Globus pallidus (tissue), 1 donor: Measurements from ENCODE around the gene C3orf62.
"Not testable (repeated sequence)": the region's sequence is repeated elsewhere in the genome, so short reads cannot be mapped to it uniquely, and the experiment has no call there.

Experiments used
- DNase-seq: peaks from one replicate; pipeline ENCODE4 v3.0.0-alpha.2; 2015; ENCODE audit warnings: low spot score

Gene C3orf62

GRCh38 chr3:49269443-49270155, 7.4 kb downstream of the C3orf62 start:
- DNase-seq, result no peak

GRCh38 chr3:49266410-49267095, 10.5 kb downstream of the C3orf62 start:
- peak; percentile 23 for DNase-seq

DNA sequence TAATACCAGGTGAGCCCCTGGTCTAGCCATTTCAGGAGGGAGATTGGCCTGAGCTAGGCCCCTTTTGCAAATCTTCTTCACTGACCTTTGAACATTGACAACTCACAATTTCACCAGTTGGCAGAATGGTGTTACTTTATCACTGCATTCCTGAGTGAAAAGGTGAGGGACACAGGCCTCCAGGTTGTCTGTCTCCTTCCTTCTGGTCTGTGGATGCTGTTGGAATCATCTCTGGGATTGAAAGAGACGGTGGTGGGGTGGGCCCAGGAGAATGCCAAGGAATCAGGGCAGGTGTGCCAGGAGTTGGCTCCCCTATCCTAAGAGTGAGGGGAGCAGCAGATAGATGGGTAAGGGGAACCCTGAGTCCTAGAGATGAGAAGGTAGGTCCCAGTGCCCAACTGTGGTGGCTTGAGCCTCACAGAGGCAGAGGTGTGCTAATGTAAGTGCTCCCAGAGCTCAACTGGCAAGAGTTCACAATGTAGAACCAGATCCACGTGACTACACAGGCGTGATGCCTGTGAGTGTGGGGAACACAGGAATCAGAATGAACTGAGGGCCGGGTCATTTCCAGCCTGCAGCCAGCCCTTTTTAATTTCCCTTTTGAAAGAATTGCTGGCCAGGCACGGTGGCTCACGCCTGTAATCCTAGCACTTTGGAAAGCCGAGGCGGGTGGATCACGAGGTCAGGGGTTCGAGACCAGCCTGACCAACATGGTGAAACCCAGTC, 11.2 kb downstream of the C3orf62 start:
- DNase-seq, result no peak

DNA sequence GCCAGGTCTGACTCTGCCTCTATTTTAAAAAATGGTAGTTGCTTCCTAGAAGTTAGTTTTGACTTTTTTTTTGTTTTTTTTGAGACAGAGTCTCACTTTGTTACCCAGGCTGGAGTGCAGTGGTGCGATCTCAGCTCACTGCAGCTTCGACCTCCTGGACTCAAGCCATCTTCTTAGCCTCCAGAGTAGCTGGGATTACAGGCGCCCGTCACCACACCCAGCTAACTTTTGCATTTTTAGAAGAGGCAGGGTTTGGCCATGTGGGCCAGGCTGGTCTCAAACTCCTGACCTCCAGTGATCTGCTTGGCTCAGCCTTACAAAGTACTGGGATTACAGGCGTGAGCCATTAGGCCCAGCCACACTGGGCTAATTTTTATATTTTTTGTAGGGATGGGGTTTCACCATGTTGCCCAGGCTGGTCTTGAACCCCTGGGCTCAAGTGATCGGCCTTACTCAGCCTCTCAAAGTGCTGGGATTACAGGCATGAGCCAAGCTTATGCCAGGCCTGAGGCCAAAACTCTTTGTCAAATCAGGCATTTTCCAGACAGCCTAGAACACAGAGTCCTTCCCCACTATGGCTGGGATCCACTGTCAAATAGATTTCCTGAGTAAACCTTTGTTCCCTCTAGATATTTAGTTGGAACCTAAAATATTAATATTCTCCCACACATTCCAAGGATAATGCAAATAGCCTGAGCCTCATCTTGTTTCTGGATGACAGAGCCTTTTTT, 13.7 kb downstream of the C3orf62 start:
- DNase-seq, result no peak

DNA sequence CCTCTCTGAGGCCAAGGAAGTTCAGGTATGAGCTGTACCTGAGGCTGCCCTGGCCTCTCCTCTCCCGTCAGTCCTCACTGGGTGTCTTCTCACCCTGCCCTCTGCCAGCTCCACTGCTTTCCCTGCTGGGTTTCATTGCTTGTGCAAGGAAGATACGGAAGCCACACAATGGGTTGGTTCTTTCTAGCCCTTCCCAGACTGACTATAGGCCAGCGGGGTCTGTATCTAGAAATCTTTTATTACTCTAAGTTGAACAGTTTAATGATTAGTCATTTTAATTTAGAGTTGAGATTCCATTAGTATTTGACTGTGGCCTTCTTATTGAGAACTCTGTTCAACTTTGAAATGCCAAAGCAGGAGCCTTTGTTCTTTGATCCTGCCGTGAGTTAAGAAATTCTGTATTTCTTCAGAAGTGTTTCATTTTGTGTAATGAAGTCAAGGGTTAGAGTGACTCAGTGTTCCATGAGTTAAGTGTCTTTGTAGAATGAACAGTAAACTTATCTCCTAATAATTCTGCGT, 16.2 kb downstream of the C3orf62 start:
- no peak for DNase-seq

DNA sequence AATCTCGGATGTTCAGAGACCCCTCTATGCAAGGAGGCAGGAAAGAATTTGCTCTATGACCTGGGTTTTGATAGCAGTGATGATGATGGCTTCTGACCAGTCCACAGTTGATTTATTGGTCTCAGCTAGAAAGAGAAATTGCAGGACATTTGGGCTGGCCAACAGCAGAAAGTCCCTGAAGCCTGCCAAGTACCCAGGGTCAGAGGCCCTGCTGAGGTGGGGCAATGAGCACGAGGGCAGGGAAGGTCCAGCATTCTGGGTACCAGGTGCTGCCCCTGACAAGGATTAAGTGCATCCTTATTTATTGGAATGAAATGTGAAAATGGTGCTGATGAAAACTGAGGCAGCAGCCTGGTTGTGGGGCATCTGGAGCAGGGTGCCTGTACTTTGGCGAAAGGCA, 19.8 kb downstream of the C3orf62 start:
- no peak for DNase-seq

GRCh38 chr3:49255718-49256511, 21.1 kb downstream of the C3orf62 start:
- no peak for DNase-seq

DNA sequence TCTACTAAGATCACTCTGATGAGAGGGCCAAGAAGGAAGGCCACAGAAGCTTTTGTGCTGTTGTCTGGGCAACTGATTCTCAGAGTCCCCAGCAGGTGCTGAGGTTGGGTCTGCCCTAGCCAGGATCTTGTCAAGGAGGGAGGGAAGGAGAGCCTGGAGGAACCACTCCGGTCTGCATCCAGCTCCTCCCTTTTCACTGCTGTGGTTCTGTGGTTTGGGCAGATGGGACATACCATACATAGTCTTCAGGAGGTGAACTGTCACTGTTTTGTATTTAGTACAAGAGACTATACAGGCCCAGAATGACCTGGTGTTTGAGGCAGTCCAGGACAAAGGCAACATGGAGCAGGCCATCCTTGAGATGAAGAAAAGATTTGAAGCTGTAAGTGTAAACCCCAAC, 21.9 kb downstream of the C3orf62 start:
- no peak for DNase-seq

DNA sequence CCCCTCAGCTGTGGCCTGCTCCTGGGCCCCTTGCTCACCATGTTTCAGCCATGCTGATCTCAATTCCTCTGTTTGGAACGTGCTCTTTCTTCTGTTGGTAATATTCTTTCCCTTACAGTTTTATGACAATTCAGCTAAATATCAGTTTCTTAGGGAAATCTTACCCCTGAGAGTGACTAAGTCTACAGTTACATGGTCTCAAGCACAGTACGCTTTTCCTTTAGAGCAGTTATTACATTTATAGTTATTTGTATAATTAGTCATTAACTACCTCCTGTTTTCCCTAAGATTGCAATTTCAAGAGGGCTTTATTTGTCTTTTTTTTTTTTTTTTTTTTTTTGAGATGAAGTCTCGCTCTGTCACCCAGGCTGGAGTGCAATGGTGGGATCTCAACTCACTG, 23.5 kb downstream of the C3orf62 start:
- DNase-seq, result no peak

DNA sequence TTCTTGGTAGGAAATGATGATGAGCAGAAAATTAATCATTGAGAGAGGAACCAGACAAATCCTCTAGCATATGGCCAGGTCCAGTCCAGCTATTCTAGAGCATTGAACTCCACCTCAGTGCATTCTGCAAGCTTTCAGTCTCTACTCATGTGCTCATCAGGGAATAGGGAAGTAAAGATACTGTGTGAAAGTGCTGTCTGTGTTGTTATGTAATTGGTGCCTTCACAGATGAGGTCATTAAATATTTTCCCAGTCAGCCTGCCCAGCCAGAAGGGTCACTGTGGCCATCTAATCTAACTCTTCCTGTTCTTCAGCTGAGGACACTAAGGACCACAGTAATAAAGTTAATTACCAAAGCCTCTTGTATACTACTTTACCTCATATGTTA, 28.2 kb downstream of the C3orf62 start:
- DNase-seq, result peak; percentile 54

DNA sequence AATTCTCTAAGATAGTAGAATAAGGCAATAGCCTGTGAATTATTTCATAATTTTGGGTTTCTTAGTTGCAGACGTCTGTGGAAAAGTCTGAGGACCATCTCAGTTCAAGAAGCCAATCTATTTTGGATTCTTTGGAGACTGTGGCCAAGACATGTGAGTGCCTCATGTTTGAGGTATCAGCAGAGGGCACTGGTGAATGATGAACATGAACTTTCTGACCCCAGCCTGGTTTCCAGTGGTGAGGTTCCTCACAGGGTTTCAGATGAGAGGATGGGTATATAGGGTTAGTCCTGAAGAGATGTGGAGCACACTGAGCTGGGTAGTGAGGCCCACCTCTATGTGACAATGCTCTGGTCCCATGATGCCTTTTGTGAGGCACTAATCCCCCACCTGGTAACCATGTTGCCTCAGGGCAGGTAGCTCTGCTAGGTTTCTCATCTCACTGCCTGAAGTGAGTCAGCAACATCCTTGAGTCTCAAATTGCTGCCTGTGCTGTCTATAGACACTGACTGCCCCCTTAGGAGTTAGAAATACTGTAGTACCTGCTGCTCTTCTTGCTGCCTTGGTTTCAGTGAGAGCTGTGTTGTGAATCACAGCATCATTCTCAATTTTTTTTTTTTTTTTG, 32.3 kb downstream of the C3orf62 start:
- DNase-seq, result peak; percentile 37

DNA sequence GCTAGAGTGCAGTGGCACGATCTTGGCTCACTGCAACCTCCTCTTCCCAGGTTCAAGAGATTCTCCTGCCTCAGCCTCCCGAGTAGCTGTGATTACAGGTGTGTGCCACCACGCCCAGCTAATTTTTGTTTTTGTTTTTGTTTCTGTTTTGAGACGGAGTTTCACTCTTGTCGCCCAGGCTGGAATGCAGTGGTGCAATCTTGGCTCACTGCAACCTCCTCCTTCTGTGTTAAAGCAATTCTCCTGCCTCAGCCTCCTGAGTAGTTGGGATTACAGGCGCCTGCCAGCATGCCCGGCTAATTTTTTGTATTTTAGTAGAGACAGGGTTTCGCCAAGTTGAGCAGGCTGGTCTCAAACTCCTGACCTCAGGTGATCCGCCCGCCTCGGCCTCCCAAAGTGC, 36.9 kb downstream of the C3orf62 start:
- not testable (repeated sequence) for DNase-seq

GRCh38 chr3:49238274-49239127, 38.5 kb downstream of the C3orf62 start:
- peak; percentile 55 for DNase-seq

GRCh38 chr3:49237344-49237743, 39.7 kb downstream of the C3orf62 start:
- DNase-seq, result no peak

DNA sequence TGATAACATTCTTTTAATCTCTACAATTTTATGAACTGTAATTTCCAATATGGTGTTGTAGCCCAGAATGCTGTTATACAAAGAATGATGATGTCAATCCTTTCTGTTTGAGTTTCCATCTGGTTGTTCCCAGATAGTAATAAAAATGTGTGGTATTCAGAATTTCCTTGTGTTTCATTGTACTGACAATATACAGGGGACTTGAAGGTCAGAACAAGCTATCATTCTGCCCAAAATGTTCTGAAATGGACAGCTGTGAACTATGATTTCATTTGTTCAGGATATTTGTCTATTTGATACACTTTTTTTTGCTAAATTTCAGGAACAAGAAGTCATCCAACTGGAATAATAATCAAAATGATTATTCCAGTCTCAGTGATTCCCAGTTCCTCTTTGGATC, 40.8 kb downstream of the C3orf62 start:
- no peak for DNase-seq

DNA sequence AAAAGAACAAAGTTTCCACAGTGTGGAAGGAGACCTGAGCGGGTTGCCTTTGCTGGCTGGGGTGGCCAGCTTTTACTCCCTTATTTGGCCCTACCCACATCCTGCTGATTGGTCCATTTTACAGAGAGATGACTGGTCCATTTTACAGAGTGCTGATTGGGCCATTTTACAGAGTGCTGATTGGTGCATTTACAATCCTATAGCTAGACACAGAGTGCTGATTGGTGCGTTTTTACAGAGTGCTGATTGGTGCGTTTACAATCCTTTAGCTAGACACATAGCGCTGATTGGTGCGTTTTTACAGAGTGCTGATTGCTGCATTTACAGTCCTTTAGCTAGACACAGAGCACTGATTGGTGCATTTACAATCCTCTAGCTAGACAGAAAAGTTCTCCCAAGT, 48.2 kb downstream of the C3orf62 start:
- DNase-seq, result not testable (repeated sequence)

GRCh38 chr3:49222002-49222401, 55.0 kb downstream of the C3orf62 start:
- DNase-seq, result no peak

DNA sequence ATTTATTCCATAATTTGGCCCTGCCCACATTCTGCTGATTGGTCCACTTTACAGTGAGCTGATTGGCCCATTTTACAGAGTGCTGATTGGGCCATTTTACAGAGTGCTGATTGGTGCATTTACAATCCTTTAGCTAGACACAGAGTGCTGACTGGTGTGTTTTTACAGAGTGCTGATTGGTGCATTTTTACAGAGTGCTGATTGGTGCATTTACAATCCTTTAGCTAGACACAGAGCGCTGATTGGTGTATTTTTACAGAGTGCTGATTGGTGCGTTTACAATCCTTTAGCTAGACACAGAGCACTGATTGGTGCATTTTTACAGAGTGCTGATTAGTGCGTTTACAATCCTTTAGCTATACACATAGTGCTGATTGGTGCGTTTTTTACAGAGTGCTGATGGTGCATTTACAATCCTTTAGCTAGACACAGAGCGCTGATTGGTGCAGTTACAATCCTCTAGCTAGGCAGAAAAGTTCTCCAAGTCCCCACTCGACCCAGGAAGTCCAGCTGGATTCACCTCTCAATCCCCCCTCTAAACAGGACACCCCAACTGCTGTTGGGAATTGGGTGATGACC, 56.0 kb downstream of the C3orf62 start:
- not testable (repeated sequence) for DNase-seq

GRCh38 chr3:49219132-49219531, 57.9 kb downstream of the C3orf62 start:
- no peak for DNase-seq
